GM23248 (cell line): ENCODE results near the gene KRT39.

Source experiments
- EZH2 ChIP-seq: fragments of 200-600 bp; sonication (generic); IDR thresholded peaks from 2 replicates; pipeline ENCODE4 v1.6.1; 2018; ENCODE audit warnings: antibody characterized with exemption, mild to moderate bottlenecking; ENCODE audit not compliant: insufficient read depth, poor library complexity, severe bottlenecking
- EZH2phosphoT487 ChIP-seq: fragments of 200-600 bp; sonication (generic); IDR thresholded peaks from 2 replicates; pipeline ENCODE4 v1.6.1; 2018; ENCODE audit warnings: antibody characterized with exemption, moderate library complexity, mild to moderate bottlenecking, low read depth; ENCODE audit not compliant: insufficient read depth

DNA sequence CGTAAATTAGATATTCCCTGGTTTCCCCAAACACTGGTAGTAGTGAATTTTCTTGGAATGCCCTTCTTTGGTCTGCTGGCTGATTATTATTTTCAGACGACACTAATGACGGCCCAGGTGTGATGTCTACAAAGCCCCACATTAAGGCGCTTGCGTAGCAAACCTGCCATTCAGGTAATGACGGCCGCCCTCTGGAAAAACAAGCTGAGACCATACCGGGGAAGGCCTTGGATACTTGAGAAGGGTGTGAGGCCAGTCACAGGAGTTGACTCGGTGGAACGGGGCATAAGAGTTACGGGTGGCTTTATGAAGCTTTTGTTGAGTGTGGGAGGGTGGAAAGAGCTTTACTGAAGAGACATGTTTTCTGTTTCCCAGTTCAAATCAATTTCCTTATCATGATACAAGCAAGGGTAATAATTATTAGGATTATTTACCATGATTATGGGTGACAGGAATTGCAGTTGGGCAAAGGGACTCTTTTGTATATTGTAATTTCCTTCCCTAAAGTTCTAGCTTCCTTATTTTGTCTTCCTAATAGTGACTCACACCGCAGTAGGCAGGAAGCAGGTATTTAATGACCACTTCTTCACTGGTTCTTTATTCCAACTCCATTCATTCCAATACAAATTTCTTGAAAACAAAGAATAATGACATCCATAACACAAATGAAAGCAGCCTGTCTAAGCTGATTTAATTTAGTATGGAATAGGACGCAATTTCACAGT lies 54.1 kb downstream of the KRT39 start:
- TF ChIP-seq EZH2 (no peak), EZH2phosphoT487 (no peak)
